Jurkat, Clone E6-1 (cell line): ENCODE data around the gene FGD3.

ENCODE experiments used
- DNase-seq: peaks from one replicate; pipeline ENCODE4 v3.0.0-alpha.2; 2011; ENCODE audit warnings: low read depth, low spot score
- H3K4me3 ChIP-seq: 2 replicates; pipeline ENCODE4 v1.5.1; 2011; ENCODE audit warnings: mild to moderate bottlenecking, low read length, control low read depth, moderate library complexity

Gene FGD3

GRCh38 chr9:93059715-93060578 lies 112.6 kb downstream of the FGD3 start:
- no peak overlapping the region for H3K4me3 ChIP-seq
- DNase-seq = no peak

DNA sequence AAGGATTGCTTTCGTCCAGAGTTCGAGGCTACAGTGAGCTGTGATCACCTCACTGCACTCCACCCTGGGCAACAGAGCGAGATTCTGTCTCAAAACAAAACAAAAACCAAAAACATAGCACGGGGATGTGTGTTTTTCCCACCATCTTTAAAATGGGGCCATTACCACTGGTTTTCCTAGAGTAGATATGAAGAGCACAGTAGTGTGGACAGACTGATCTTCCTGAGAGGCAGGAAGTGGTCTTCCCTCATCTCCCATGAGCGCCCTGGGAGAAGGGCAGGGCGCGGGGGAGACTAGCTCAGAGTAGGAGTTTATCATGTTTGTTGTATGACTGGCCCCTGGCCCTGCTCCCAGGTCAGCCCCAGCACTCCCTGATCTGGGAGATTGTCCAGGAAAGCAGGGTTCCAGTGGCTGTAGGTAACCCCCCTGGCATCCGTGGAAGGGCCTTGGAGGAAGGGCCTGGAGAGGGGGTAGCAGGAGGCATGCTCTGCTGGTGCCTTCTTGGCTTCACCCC lies 113.5 kb downstream of the FGD3 start:
- no peak for DNase-seq
- H3K4me3 ChIP-seq = no peak overlapping the region

- no peak overlapping the region for H3K4me3 ChIP-seq
Observed at GRCh38 chr9:93061260-93061751, 114.0 kb downstream of the FGD3 start.

DNA sequence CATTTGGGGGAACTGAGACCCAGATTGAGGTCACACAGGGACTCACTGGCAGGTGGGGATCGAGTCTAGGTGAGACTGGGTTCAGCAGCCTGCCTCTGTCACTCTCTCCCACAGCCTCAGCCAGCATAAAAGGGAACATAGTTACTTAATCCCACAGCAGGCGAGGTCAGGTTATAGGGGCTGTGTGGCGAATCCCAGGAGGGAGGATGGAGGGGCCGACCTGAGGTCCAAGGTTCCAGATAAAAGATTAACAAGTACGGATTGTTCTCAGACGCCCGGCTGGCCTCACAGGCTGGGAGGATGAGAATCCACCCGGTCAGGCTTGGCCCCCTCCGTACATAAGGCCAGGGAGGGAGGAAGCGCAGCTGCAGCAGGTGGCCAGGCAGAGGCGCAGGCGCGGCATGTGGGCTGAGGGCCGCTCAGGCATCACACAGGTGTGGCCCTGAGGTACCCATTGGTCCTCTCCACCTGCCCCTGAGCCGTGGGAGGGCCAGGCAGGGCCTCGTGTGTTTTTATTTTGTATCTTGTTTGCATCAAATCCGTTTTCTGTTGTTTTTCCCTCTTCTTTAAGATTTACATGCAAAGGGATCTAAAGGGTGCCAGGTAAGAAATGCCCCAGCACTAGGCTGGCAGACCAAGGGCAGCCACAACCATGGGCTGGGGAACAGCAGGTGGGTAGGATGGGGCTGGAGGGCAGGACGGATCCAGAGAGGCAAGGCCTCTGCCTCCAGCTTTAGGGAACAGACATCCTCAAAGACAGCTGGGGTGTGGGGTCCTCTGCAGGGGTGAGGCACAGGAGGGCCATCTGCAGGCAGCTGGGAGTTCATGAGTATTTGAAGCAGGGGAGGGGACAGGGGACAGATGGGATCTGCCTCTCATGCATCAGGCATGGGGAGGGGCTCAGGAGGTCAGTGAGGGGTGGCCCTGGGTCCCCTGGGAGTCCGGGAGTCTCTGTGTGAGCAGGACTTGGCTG lies 114.8 kb downstream of the FGD3 start:
- DNase-seq = no peak

More at GRCh38 chr9:93061260-93061751, 114.0 kb downstream of the FGD3 start:
- no peak for DNase-seq

DNA sequence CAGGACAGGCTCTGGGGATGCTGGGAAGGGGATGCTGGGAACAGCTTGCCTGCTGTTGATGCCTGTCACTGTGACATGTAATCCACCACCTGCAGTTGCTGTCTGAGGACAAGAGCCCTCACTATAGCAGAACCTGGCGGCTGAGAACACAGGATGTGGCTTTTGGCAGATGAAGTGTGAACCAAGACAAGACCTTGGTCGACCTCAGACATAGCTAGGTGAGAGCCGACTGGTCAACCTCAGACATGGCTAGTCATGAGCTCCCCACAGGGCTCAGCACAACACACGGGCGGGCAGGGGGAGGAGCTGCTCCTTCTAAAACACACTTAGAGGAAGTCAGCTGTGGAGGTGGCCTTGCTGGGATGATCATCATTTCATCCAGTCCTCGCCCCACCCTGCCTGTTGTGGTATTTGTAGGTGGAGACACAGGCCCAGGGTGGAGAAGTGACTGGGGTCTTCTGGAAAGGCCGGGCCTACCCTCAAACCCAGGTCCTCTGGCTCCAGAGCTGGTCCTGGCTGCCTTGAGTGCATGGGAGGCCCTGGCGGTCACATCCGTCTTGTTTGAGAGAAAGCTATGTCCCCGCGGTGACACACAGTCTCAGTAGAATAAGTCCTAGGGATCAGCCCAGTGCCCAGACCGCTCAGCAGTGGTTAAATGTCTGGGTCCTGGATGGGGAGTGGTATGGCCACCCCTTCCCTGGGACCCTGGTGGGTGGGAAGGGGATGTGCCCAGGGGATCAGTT lies 117.2 kb downstream of the FGD3 start:
- peak; percentile 99 for DNase-seq
- peak overlapping the region; percentile 36 for H3K4me3 ChIP-seq

More for the DNA sequence above, 114.8 kb downstream of the FGD3 start:
- no peak overlapping the region for H3K4me3 ChIP-seq

DNA sequence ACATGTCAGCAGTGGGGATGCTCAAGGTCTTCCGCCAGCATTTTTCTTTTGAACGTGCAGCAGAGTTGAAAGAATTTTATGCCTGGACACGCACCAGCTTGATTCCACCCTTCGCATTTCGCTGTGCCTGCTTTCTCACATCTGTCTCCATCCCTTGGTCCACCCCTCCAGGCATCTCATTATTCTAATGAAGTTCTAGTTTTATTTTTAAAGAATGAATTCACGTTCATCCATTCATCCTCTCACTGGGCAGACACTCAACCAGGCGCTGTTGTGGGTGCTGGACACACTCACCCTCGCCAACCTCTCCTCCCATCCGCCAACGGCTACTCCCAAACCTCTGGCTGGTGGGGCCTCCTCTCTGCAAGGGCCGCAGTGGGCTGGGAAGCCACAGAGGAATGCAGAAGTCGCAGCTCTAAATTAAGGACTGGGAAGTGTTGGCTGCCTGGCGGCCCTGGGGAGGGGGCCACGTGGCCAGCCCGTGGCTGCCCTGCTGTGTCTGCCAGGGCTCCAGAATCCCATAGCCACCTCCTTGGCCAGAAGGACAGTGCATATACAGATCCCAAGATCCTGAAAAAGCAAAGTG lies 117.9 kb downstream of the FGD3 start:
- H3K4me3 ChIP-seq = no peak overlapping the region
- DNase-seq = no peak

DNA sequence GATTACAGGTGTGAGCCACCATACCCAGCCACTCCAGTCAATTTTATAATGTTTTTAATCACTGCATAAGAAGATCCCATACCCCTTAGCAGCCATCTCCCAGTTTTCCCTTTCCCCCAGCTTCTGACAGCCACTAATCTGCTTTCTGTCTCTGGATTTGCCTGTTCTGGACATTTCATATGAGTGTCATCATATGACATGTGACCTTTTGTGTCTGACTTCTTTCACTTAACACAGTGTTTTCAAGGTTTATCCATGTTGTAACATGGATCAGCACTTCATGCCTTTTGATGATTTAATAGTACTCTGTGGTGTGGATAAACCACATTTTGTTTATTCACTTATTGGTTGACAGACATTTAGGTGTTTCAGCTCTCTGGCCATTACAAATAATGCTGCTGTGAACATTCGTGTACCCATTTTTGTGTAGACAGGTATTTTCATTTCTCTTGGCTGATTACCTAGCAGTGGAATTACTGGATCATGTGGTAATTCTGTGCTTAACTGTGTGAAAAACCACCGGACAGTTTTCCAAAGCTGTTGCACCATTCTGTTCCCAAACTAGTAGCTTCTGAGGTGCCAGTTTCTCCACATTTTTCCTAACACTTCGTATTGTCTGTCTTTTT lies 119.8 kb downstream of the FGD3 start:
- no peak overlapping the region for H3K4me3 ChIP-seq
- DNase-seq = no peak

- H3K4me3 ChIP-seq = no peak overlapping the region
- DNase-seq = no peak
Observed at GRCh38 chr9:93068956-93069355, 121.6 kb downstream of the FGD3 start.

DNA sequence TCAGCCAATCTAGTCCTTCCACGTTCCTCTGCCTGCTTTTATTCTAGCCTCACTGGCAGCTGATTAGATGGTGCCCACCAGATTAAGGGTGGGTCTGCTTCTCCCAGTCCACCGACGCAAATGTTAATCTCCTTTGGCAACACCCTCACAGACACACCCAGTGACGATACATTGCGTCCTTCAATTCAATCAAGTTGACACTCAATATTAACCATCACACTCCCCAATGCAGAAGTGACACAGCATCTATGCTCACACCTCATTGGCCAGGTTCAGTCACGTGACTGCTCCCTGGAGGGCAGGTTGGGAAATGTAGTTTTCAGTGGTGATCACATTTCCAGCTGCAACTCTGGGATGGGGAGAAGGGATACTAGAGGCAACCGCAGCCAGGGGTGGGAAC lies 124.1 kb downstream of the FGD3 start:
- DNase-seq = peak; percentile 59
- no peak overlapping the region for H3K4me3 ChIP-seq

GRCh38 chr9:93072383-93072795 lies 125.1 kb downstream of the FGD3 start:
- H3K4me3 ChIP-seq = no peak overlapping the region
- peak; percentile 41 for DNase-seq

GRCh38 chr9:93076101-93076791 lies 128.9 kb downstream of the FGD3 start:
- no peak overlapping the region for H3K4me3 ChIP-seq
- no peak for DNase-seq

DNA sequence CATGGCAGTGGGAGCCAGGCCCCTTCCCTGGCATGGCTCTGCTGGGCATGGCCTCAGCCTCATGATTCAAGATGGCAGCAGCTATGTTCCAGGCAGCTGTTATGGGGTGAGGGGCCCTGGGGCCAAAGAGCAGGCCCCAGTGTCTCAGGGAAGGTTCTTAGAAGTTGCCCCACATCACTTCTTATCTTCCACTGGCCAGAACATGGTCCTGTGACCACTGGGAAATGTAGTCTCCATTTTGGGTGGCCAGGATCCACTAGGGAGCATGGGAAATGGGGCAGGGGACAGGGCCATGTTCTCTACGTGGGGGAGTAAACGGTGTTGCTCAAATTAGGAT lies 129.4 kb downstream of the FGD3 start:
- DNase-seq = no peak
- H3K4me3 ChIP-seq = no peak overlapping the region

- DNase-seq = no peak
- no peak overlapping the region for H3K4me3 ChIP-seq
Observed at GRCh38 chr9:93077367-93077766, 130.0 kb downstream of the FGD3 start.

DNA sequence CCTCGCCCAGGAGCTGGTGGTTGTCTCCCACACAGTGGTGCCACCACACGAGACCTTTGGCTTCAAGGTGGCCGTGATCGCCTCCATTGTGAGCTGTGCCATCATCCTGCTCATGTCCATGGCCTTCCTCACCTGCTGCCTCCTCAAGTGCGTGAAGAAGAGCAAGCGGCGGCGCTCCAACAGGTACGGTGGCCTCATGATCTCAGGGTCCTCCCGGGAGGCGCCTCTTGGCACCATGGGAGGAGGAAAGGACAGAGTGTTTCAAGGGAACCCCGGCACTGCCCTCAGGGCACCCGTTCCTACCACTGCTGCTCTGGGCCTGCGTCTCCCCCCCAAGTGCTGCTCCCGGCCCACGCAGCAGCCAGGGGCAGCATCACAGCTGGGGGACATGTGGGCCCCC lies 130.5 kb downstream of the FGD3 start:
- DNase-seq = no peak
- H3K4me3 ChIP-seq = no peak overlapping the region

DNA sequence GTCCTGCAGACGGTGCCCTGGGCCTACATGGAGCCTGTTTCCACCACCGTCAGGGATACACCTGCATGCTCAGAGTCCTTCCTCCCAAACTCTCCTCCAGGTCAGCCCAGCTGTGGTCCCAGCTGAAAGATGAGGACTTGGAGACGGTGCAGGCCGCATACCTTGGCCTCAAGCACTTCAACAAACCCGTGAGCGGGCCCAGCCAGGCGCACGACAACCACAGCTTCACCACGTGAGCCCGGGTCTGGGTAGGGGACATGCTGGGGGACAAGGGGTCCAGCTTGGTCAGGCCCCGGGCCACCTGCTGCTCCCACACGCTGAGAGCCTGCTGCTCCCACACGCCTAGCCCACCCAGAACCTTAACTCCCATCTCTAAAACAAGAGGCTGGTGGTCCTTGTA lies 132.0 kb downstream of the FGD3 start:
- no peak overlapping the region for H3K4me3 ChIP-seq
- DNase-seq = no peak

DNA sequence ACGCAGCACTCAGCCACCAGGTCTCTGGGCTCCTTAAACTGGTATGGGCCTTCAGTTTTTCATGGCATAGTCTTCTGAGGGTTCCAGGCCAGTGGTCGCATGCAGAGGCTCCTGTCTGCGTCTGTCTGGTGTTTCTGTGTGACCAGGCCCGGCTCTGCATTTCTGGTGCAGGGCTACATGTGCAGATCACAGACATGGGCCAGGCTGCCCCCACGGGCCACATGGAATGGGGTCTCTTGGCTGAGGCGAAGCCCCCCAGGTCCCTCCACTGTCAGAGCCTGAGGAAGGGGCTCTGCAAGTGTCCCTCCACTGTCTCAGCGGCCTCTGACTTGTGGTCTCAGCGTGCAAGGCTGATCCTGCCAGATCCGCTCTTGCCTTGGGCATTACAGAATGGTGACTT lies 133.1 kb downstream of the FGD3 start:
- no peak for DNase-seq
- H3K4me3 ChIP-seq = no peak overlapping the region

DNA sequence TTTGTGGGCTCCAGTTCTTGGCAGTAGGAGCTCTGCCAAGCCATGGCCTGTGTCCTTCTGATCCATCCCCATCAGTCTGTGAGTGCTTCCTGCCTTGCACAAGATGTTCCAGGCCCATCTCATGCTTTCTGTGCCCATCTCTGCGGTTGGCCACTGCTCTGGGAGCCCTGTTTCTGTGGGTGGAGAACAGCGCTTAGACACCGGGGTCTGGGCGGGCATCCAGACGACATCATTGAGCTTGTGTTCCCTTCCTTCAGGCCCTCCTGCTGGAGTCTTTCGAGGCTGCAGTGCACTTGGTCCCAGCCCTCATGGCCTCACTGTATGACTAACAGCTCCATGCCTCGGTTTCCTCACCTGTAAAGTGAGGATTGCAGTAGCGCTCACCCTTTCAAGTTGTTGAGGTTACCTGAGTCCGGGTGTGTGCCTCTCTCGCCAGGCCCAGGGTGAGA lies 133.8 kb downstream of the FGD3 start:
- no peak for DNase-seq
- no peak overlapping the region for H3K4me3 ChIP-seq

- H3K4me3 ChIP-seq = no peak overlapping the region
- DNase-seq = no peak
Observed at GRCh38 chr9:93081931-93082330, 134.6 kb downstream of the FGD3 start.
